ENCODE measurements around the gene YJU2.

- TF ChIP-seq CTCF (IDR thresholded peaks at IDR 0.05) (no peak), POLR2A (IDR thresholded peaks at IDR 0.05) (no peak)
These were observed 19.1 kb upstream of the YJU2 start for GRCh38 chr19:4227771-4228170.
